ENCODE results near the gene NAV3. TPM values are rescaled to one million over a fixed set of nuclear protein-coding genes. Genes with fewer than 3 reads are reported as not detected.
A peak's percentile ranks its signal among the peaks of the same experiment; 100 is the strongest.

Gene NAV3
- total and polyA plus RNA-seq, 2 of the 4 experiments (the other 2 are of a cell fraction): 25.5 to 106 TPM

DNA sequence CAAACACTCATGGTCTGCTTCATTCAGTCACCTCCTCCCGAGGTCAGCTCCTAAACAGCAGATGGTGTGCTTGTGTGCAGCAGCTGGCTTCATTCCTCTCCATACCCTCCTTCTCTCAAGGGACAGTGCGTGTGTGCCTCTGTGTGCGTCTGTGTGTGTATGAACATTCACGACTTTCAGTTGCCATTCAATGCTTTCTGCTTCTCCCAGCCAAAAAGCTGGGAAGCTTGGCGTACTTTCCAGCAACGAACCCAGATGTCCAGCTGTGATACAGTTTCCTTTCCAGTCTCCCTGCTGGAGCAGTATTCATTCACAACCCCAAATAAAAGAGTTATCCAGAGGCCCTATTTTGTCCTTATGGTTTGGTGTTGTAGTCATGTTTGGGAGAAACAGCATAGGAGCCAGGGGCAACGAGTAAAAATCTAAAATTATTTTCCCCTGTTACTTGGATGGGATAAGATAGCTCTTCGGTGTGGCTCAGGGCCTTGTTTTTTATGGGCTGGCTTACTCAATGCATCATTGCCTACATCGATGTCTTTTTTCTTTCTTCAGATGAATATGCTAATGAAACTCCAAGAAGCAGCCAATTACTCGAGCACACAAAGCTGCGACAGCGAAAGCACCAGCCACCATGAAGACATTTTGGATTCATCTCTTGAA, 379.3 kb downstream of the NAV3 start:
- Histone ChIP-seq H3K14ac (replicated peaks; ENCODE audit: low read depth, low read length) (peak overlapping the region; percentile 12; the same call in 1 of the 2 replicates), H3K56ac (ENCODE audit: extremely low read depth, insufficient read depth, low read length) (no peak overlapping the region), H3K36me3 (ENCODE audit: control insufficient read depth, insufficient read depth, low read length) (no peaks in the 10 kb centered on the region; the same call in 1 of the 2 replicates), H3K9me3 (ENCODE audit: control insufficient read depth, insufficient read depth, low read length) (no peaks in the 10 kb centered on the region), H3K23ac (ENCODE audit: low read depth, low read length) (peak overlapping the region; percentile 35; the same call in 1 of the 2 replicates), H2BK120ac (ENCODE audit: low read depth, low read length) (no peak overlapping the region), H4K91ac (ENCODE audit: insufficient read depth, low read depth, low read length) (no peak overlapping the region), H3K4ac (ENCODE audit: low read depth, low read length) (peak overlapping the region; percentile 45; the same call in 1 of the 2 replicates), H2BK5ac (ENCODE audit: low read depth, low read length, poor library complexity, severe bottlenecking) (peak overlapping the region; percentile 65), H3K9me1 (ENCODE audit: insufficient read depth, low read length) (peaks cover 3% of the 10 kb centered on the region), H4K5ac (ENCODE audit: low read depth, low read length) (peak overlapping the region; percentile 33; the same call in 1 of the 2 replicates), H4K8ac (ENCODE audit: low read depth in 2 of 2, low read length in 2 of 2) (peak overlapping the region in 1 of 2 experiments; percentile 68; a peak in 2 of 4 replicates), H3K79me1 (ENCODE audit: low read depth in 1 of 2, low read length in 2 of 2) (peaks cover 0 to 4% of the 10 kb centered on the region in 2 experiments; a peak in 1 of 4 replicates), H2AK5ac (ENCODE audit: low read depth, low read length) (peak overlapping the region; percentile 51; the same call in 1 of the 2 replicates), H3K4me3 (ENCODE audit: insufficient read depth, low read depth, low read length) (no peak overlapping the region), H3K4me1 (ENCODE audit: control insufficient read depth, insufficient read depth, low read length) (peaks cover 4% of the 10 kb centered on the region), H2BK20ac (ENCODE audit: low read depth, low read length) (no peak overlapping the region), H4K20me1 (ENCODE audit: insufficient read depth, low read length) (no peaks in the 10 kb centered on the region), H3K18ac (ENCODE audit: low read depth, low read length) (peak overlapping the region; percentile 27), H2AK9ac (replicated peaks; ENCODE audit: low read depth, low read length, poor library complexity) (no peak overlapping the region), H2BK15ac (ENCODE audit: low read depth, low read length) (peak overlapping the region; percentile 54; the same call in 1 of the 3 replicates), H3K27me3 (ENCODE audit: control insufficient read depth, insufficient read depth, low read length) (no peaks in the 10 kb centered on the region), H3K9ac (ENCODE audit: low read depth, low read length) (no peak overlapping the region; the same call in 1 of the 2 replicates), H3K27ac (ENCODE audit: insufficient read depth, low read length) (0 out of 2 replicates have a peak overlapping the region, but pooled peaks have one; percentile 1), H3K4me2 (ENCODE audit: low read depth, low read length) (peak overlapping the region; percentile 12; the same call in 1 of the 2 replicates), H2AFZ (replicated peaks; ENCODE audit: low read length, poor library complexity) (peak overlapping the region; percentile 61)
- in situ Hi-C loops (cut with MboI; ENCODE audit: low sequenced_read_pairs): no loop called here
- TF ChIP-seq BHLHE40 (IDR thresholded peaks at IDR 0.05; ENCODE audit: low read depth, low read length): no peak
- no peak for TF ChIP-seq MAZ (IDR thresholded peaks at IDR 0.05; ENCODE audit: borderline replicate concordance, low read depth, low read length)
- TF ChIP-seq, protein P1, sequence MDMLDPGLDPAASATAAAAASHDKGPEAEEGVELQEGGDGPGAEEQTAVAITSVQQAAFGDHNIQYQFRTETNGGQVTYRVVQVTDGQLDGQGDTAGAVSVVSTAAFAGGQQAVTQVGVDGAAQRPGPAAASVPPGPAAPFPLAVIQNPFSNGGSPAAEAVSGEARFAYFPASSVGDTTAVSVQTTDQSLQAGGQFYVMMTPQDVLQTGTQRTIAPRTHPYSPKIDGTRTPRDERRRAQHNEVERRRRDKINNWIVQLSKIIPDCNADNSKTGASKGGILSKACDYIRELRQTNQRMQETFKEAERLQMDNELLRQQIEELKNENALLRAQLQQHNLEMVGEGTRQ (IDR thresholded peaks at IDR 0.05; ENCODE audit: low read depth, low read length): no peak
- no peak for TF ChIP-seq MAFK (IDR thresholded peaks at IDR 0.05; ENCODE audit: low read depth, low read length)
- no peak for TF ChIP-seq RFX5 (IDR thresholded peaks at IDR 0.05; ENCODE audit: low read depth, low read length)
- no peak for TF ChIP-seq CTCF (conservative IDR thresholded peaks at IDR 0.05; ENCODE audit: low read depth, low read length)
- no peak for TF ChIP-seq SMC3 (IDR thresholded peaks at IDR 0.05; ENCODE audit: low read depth, low read length)
- no peak for TF ChIP-seq MXI1 (IDR thresholded peaks at IDR 0.05; ENCODE audit: borderline replicate concordance, low read depth, low read length)
- TF ChIP-seq CEBPB (IDR thresholded peaks at IDR 0.05; ENCODE audit: low read depth, low read length): no peak
- TF ChIP-seq FOS (IDR thresholded peaks at IDR 0.05; ENCODE audit: low read depth, low read length): no peak
- dilution Hi-C loops (cut with HindIII; ENCODE audit: low sequenced_read_pairs, unreplicated experiment): no loop called here
- ChIA-PET CTCF (no interaction called here), POLR2A (ENCODE audit: unreplicated experiment) (no interaction called here)
- 17% methylated on average over 1 of the region's 12 CpGs; no CpG with 5 or more reads in 1 of the 2 experiments for WGBS, 2 experiments (ENCODE audit: extremely low coverage in 2 of 2, insufficient read length in 1 of 2)
- DNase-seq: peak; percentile 21
- ATAC-seq (ENCODE audit: low read depth): peak; percentile 42; the same call in 1 of the 2 replicates
- intact Hi-C loops (cut with micrococcal nuclease): no loop called here
- BruUV-seq (replicated peaks): no TSS peak

All from IMR-90 (cell line).